RWPE2 (cell line): ENCODE results near the gene ALDH3B2.
"Not testable (repeated sequence)": the region's sequence is repeated elsewhere in the genome, so short reads cannot be mapped to it uniquely, and the experiment has no call there.

ENCODE experiments used
- ATAC-seq: fragments of 200-7000 bp; cut with Tn5 transposase; 3 replicates; pipeline ENCODE4 v1.9.1; 2021; ENCODE audit warnings: low read depth
- DNase-seq: peaks from one replicate; pipeline ENCODE4 v3.0.0-alpha.2; 2020; ENCODE audit warnings: low spot score
- H3K27ac ChIP-seq: fragments of 450-650 bp; 2 replicates; pipeline ENCODE4 v1.5.1; 2017; ENCODE audit warnings: mild to moderate bottlenecking; ENCODE audit not compliant: poor library complexity, severe bottlenecking
- H3K27me3 ChIP-seq: fragments of 250-450 bp; sonication (Bioruptor Pico); 2 replicates; pipeline ENCODE4 v1.5.1; 2021; ENCODE audit warnings: mild to moderate bottlenecking, moderate library complexity; ENCODE audit not compliant: insufficient read depth, poor library complexity, severe bottlenecking
- H3K36me3 ChIP-seq: fragments of 250-450 bp; sonication (Bioruptor Pico); 2 replicates; pipeline ENCODE4 v1.5.1; 2020; ENCODE audit warnings: low read depth, mild to moderate bottlenecking, moderate library complexity
- H3K4me1 ChIP-seq: fragments of 250-450 bp; sonication (Bioruptor Pico); 2 replicates; pipeline ENCODE4 v1.5.1; 2021; ENCODE audit warnings: mild to moderate bottlenecking, moderate library complexity; ENCODE audit not compliant: insufficient read depth, poor library complexity, severe bottlenecking
- H3K4me3 ChIP-seq: fragments of 250-450 bp; sonication (Bioruptor Pico); 2 replicates; pipeline ENCODE4 v1.5.1; 2021; ENCODE audit warnings: mild to moderate bottlenecking, moderate library complexity; ENCODE audit not compliant: severe bottlenecking
- H3K9me3 ChIP-seq: fragments of 250-450 bp; sonication (Bioruptor Pico); 2 replicates; pipeline ENCODE4 v1.5.1; 2021; ENCODE audit warnings: mild to moderate bottlenecking, moderate library complexity; ENCODE audit not compliant: severe bottlenecking
- CTCF ChIP-seq: fragments of 450-650 bp; IDR thresholded peaks from one replicate; pipeline ENCODE4 v1.5.1; 2017; ENCODE audit warnings: mild to moderate bottlenecking, moderate library complexity; ENCODE audit not compliant: poor library complexity, severe bottlenecking

The ALDH3B2 gene, protein sequence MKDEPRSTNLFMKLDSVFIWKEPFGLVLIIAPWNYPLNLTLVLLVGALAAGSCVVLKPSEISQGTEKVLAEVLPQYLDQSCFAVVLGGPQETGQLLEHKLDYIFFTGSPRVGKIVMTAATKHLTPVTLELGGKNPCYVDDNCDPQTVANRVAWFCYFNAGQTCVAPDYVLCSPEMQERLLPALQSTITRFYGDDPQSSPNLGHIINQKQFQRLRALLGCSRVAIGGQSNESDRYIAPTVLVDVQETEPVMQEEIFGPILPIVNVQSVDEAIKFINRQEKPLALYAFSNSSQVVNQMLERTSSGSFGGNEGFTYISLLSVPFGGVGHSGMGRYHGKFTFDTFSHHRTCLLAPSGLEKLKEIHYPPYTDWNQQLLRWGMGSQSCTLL

GRCh38 chr11:67674442-67674871 is at the start of gene ALDH3B2:
Gene ALDH3B2 (minus strand): TSS chr11:67674623. CDS start chr11:67666935, 7,688 bp downstream.
- Histone ChIP-seq H3K4me3 (no peak within 1 kb of the TSS), H3K36me3 (no peaks in the 10 kb centered on the region), H3K9me3 (no peaks in the 10 kb centered on the region), H3K4me1 (peaks cover 8% of the 10 kb centered on the region), H3K27me3 (no peaks in the 10 kb centered on the region), H3K27ac (no peak within 1 kb of the TSS)
- ATAC-seq (peak; percentile 91), DNase-seq (peak; percentile 80)
- no peak for TF ChIP-seq CTCF

GRCh38 chr11:67723036-67723435 is 48.6 kb upstream of the ALDH3B2 start:
- not testable (repeated sequence) for H3K27me3 ChIP-seq, H3K4me3 ChIP-seq, H3K9me3 ChIP-seq, H3K36me3 ChIP-seq, H3K27ac ChIP-seq, ATAC-seq, H3K4me1 ChIP-seq, DNase-seq

- not testable (repeated sequence) for DNase-seq, H3K27ac ChIP-seq, ATAC-seq, H3K4me3 ChIP-seq, H3K27me3 ChIP-seq, H3K9me3 ChIP-seq, H3K36me3 ChIP-seq, H3K4me1 ChIP-seq
Measured at GRCh38 chr11:67716226-67716625, 41.8 kb upstream of the ALDH3B2 start.

DNA sequence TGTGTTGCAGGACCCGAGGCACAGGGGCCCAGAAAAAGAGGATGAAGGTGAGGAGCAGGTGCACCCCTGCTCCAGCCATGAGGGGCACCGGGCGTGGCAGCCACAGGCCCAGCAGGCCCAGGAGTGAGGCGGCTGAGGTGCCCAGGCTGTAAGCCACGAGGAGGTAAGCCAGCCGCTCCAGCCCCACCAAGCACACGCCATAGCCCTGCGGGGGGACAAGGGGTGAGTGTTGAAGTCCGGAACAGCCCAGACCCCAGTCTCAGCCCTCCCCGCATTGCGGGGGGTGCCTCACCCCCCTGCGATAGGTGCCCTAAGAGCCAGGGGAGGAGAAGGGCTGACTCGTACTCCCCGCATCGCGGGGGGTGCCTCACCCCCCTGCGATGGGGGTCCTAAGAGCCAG is 41.4 kb upstream of the ALDH3B2 start:
- H3K27ac ChIP-seq, H3K4me3 ChIP-seq, H3K9me3 ChIP-seq, H3K27me3 ChIP-seq, H3K36me3 ChIP-seq, ATAC-seq, DNase-seq, H3K4me1 ChIP-seq: not testable (repeated sequence)

GRCh38 chr11:67713892-67714509 is 39.6 kb upstream of the ALDH3B2 start:
- ATAC-seq, H3K4me1 ChIP-seq, H3K27me3 ChIP-seq, H3K9me3 ChIP-seq, DNase-seq, H3K27ac ChIP-seq, H3K36me3 ChIP-seq, H3K4me3 ChIP-seq: not testable (repeated sequence)
- TF ChIP-seq CTCF, result peak; percentile 15

DNA sequence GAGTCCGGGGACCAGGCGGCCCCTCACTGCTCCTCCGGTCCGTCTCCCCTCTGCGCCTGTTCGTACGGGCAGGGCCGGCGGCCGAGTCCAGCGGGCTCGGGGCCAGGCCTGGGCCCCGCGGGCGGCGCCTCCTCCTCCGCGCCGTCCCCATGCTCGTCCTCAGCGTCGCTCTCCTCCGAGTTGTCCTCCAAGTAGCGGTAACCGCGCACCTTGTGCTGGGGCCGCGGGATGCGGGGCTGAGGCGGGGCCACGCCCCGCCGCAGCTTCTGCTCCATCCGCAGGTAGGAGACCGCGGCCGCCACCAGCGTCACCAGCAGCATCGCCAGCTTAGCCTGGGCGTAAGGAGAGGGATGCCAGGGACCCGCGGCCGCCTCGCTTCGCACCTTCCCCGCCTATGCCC is 37.3 kb upstream of the ALDH3B2 start:
- ATAC-seq, H3K36me3 ChIP-seq, DNase-seq, H3K27me3 ChIP-seq, H3K27ac ChIP-seq, H3K9me3 ChIP-seq, H3K4me3 ChIP-seq, H3K4me1 ChIP-seq: not testable (repeated sequence)

DNA sequence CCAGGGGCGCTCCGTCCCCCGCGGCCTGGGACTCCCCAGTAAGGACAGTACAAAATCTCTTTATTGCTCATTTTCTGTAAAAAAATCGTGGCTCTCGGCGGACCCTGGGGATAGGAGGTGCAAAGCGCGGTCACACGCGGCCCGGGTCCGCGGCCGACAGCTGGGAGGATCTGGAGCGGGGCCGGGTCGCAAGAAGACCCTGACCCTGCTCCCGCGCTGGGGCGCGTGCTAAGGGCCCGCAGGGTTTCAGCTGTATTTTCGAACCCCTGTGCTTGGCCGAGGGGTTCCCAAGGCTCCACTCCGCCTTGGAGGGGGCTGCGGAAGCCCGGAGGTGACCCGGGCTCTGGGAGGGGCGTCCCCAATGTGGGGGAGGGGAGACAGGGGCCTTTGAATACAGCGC is 36.8 kb upstream of the ALDH3B2 start:
- not testable (repeated sequence) for DNase-seq, H3K4me3 ChIP-seq, H3K27me3 ChIP-seq, H3K9me3 ChIP-seq, ATAC-seq, H3K27ac ChIP-seq, H3K36me3 ChIP-seq, H3K4me1 ChIP-seq

DNA sequence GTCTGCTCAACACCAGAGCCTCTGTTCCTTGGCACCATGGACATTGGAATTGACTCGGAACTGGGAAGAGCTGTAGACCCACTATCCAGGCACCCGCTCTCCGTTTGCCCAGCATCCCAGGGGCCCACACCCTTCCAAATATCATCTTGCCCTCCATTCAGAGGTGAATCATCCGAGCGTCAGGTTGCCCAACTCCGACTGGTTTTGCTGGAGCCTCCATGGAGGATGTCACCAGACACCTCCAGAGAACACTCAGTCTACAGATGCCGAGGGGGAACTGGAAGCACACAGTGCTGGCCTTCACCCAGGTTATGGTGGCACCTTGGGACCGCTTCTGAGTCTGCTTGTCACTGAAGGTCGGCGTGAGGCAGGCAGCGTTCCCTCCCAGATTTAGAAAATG is 35.4 kb upstream of the ALDH3B2 start:
- DNase-seq, H3K9me3 ChIP-seq, ATAC-seq, H3K27me3 ChIP-seq, H3K27ac ChIP-seq, H3K4me1 ChIP-seq, H3K4me3 ChIP-seq, H3K36me3 ChIP-seq: not testable (repeated sequence)
